ENCODE results near the gene LGALS14. TPM values are rescaled to one million over a fixed set of nuclear protein-coding genes. Genes with fewer than 3 reads are reported as not detected.

Gene LGALS14
- total RNA-seq, 1 donor: not detected

DNA sequence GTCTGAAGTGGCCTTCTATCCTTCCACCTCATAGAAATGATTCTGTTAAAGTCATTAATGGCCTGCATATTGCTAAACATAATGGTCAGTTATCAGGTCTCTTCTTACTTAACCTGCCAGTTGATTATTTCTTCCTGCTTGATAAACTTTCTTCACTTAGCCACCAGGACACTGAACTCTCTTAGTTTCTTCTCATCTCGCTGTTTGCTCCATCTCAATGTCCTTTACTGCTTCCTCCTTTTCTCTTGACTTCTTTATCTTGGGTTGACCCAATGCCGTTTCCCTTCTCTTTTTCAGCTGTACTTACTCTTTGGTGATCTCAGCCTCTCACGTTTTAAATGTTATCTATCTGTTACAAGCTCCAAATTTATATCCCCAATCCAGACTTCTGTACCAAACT lies 50.7 kb downstream of the LGALS14 start:
- DNase-seq (ENCODE audit: low read depth): no peak
- TF ChIP-seq, protein P1, sequence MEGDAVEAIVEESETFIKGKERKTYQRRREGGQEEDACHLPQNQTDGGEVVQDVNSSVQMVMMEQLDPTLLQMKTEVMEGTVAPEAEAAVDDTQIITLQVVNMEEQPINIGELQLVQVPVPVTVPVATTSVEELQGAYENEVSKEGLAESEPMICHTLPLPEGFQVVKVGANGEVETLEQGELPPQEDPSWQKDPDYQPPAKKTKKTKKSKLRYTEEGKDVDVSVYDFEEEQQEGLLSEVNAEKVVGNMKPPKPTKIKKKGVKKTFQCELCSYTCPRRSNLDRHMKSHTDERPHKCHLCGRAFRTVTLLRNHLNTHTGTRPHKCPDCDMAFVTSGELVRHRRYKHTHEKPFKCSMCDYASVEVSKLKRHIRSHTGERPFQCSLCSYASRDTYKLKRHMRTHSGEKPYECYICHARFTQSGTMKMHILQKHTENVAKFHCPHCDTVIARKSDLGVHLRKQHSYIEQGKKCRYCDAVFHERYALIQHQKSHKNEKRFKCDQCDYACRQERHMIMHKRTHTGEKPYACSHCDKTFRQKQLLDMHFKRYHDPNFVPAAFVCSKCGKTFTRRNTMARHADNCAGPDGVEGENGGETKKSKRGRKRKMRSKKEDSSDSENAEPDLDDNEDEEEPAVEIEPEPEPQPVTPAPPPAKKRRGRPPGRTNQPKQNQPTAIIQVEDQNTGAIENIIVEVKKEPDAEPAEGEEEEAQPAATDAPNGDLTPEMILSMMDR (IDR thresholded peaks at IDR 0.05; ENCODE audit: insufficient read depth, low read length): no peak
- H3K4me3 ChIP-seq (ENCODE audit: low read depth, low read length): no peak overlapping the region

Small RNA genes within 50 kb of the gene (small RNA-seq; reads per million reads assigned to genes)
- gene RPS29P27: not detected

Other genes with a start within 250 kb of the LGALS14 start
- 46.1 and 49.5 TPM in 2 replicates for gene TIMM50, start 223.6 kb upstream of the LGALS14 start, total RNA-seq (ENCODE audit: low replicate concordance)
- gene DLL3, start 205.5 kb upstream of the LGALS14 start, total RNA-seq (ENCODE audit: low replicate concordance): 0.09 TPM in 1 of 2 replicates, not detected in the other
- gene SELENOV, start 189.3 kb upstream of the LGALS14 start, total RNA-seq (ENCODE audit: low replicate concordance): not detected in 2 replicates
- gene EID2B, start 171.6 kb upstream of the LGALS14 start, total RNA-seq (ENCODE audit: low replicate concordance): 1.5 and 3.3 TPM in 2 replicates
- gene EID2, start 164.3 kb upstream of the LGALS14 start, total RNA-seq (ENCODE audit: low replicate concordance): 3.9 and 5.7 TPM in 2 replicates
- not detected in 2 replicates for gene LGALS13, start 102.0 kb upstream of the LGALS14 start, total RNA-seq (ENCODE audit: low replicate concordance)
- gene LGALS16, start 48.6 kb upstream of the LGALS14 start, total RNA-seq (ENCODE audit: low replicate concordance): not detected in 2 replicates
- gene CLC, start 33.5 kb downstream of the LGALS14 start, total RNA-seq (ENCODE audit: low replicate concordance): not detected in 2 replicates
- gene LEUTX, start 74.4 kb downstream of the LGALS14 start, total RNA-seq (ENCODE audit: low replicate concordance): not detected in 2 replicates
- 15.5 and 21.8 TPM in 2 replicates for gene DYRK1B, start 129.7 kb downstream of the LGALS14 start, total RNA-seq (ENCODE audit: low replicate concordance)
- 105 and 162 TPM in 2 replicates for gene FBL, start 141.9 kb downstream of the LGALS14 start, total RNA-seq (ENCODE audit: low replicate concordance)
- gene FCGBP, start 230.2 kb downstream of the LGALS14 start, total RNA-seq (ENCODE audit: low replicate concordance): under 0.01 and 0.33 TPM in 2 replicates

All from fibroblast of the aortic adventitia (primary cell).